IMR-90 (cell line): Measurements from ENCODE around the gene TLX1. TPM values are rescaled to one million over a fixed set of nuclear protein-coding genes. Genes with fewer than 3 reads are reported as not detected.

ENCODE experiments used
- ATAC-seq: fragments of 200-7000 bp; cut with Tn5 transposase; 2 replicates; pipeline ENCODE4 v1.9.1; 2020; ENCODE audit warnings: low read depth, mild to moderate bottlenecking, moderate library complexity
- BruUV-seq: library from RNA; stranded (reverse); fragments of 400-500 nt; replicated peaks from 2 replicates; lab custom pipeline; 2021; lab: Mats Ljungman, UMichigan
- CTCF ChIA-PET: fragments of 300-600 bp; formaldehyde crosslinking; extraction: SDS; loops from one replicate; lab custom pipeline; 2021; ENCODE audit warnings: antibody characterized with exemption; lab: Yijun Ruan, JAX
- POLR2A ChIA-PET: fragments of 300-600 bp; sonication (Branson Sonifier 250); formaldehyde crosslinking; loops from one replicate; lab custom pipeline; 2022; ENCODE audit warnings: antibody characterized with exemption; ENCODE audit not compliant: unreplicated experiment; lab: Charles Lee
- DNase-seq: peaks from one replicate; pipeline ENCODE4 v3.0.0; 2013
- H2AFZ ChIP-seq: replicated peaks from 2 replicates; pipeline ENCODE3; 2013; ENCODE audit warnings: low read length, mild to moderate bottlenecking; ENCODE audit not compliant: poor library complexity
- H2AK5ac ChIP-seq: 2 replicates; pipeline ENCODE4 v1.6.1; 2013; ENCODE audit warnings: low read depth, low read length, inconsistent platforms
- H2AK9ac ChIP-seq: replicated peaks from 2 replicates; pipeline ENCODE3; 2013; ENCODE audit warnings: mild to moderate bottlenecking, low read depth, low read length, moderate library complexity; ENCODE audit not compliant: poor library complexity
- H2BK120ac ChIP-seq: 2 replicates; pipeline ENCODE4 v1.6.1; 2013; ENCODE audit warnings: low read depth, low read length, inconsistent platforms
- H2BK15ac ChIP-seq: 3 replicates; pipeline ENCODE4 v1.6.1; 2013; ENCODE audit warnings: low read depth, low read length, inconsistent platforms
- H2BK20ac ChIP-seq: 2 replicates; pipeline ENCODE4 v1.6.1; 2013; ENCODE audit warnings: low read depth, mild to moderate bottlenecking, inconsistent platforms, low read length, moderate library complexity
- H2BK5ac ChIP-seq: 2 replicates; pipeline ENCODE4 v1.6.1; 2013; ENCODE audit warnings: mild to moderate bottlenecking, low read depth, low read length, inconsistent platforms; ENCODE audit not compliant: poor library complexity, severe bottlenecking
- H3K14ac ChIP-seq: replicated peaks from 2 replicates; pipeline ENCODE4 v1.6.1; 2013; ENCODE audit warnings: low read depth, low read length, inconsistent platforms
- H3K18ac ChIP-seq: 2 replicates; pipeline ENCODE4 v1.6.1; 2013; ENCODE audit warnings: low read depth, low read length, control low read depth
- H3K23ac ChIP-seq: 2 replicates; pipeline ENCODE4 v1.6.1; 2013; ENCODE audit warnings: low read depth, low read length, inconsistent platforms
- H3K27ac ChIP-seq: 2 replicates; pipeline ENCODE4 v1.5.1; 2013; ENCODE audit warnings: mild to moderate bottlenecking, control low read depth, low read length; ENCODE audit not compliant: insufficient read depth
- H3K27me3 ChIP-seq: 2 replicates; pipeline ENCODE4 v1.6.1; 2013; ENCODE audit warnings: low read length; ENCODE audit not compliant: control insufficient read depth, insufficient read depth
- H3K36me3 ChIP-seq: 2 replicates; pipeline ENCODE4 v1.6.1; 2013; ENCODE audit warnings: low read length, mixed read lengths; ENCODE audit not compliant: control insufficient read depth, insufficient read depth
- H3K4ac ChIP-seq: 2 replicates; pipeline ENCODE4 v1.6.1; 2013; ENCODE audit warnings: low read depth, low read length, inconsistent platforms
- H3K4me1 ChIP-seq: 2 replicates; pipeline ENCODE4 v1.6.1; 2013; ENCODE audit warnings: low read length, mixed read lengths; ENCODE audit not compliant: control insufficient read depth, insufficient read depth
- H3K4me2 ChIP-seq: 2 replicates; pipeline ENCODE4 v1.6.1; 2013; ENCODE audit warnings: low read depth, mild to moderate bottlenecking, control low read depth, low read length, moderate library complexity
- H3K4me3 ChIP-seq: 2 replicates; pipeline ENCODE4 v1.5.1; 2013; ENCODE audit warnings: low read depth, mild to moderate bottlenecking, control low read depth, low read length, moderate library complexity; ENCODE audit not compliant: insufficient read depth
- H3K56ac ChIP-seq: 2 replicates; pipeline ENCODE4 v1.6.1; 2013; ENCODE audit warnings: low read length, inconsistent platforms; ENCODE audit not compliant: insufficient read depth; ENCODE audit errors: extremely low read depth
- H3K79me1 ChIP-seq, 2 experiments: 2 replicates each; pipeline ENCODE4 v1.6.1; 2013; ENCODE audit warnings: low read length in 2 of 2, inconsistent platforms in 1 of 2, low read depth in 1 of 2
- H3K9ac ChIP-seq: 2 replicates; pipeline ENCODE4 v1.6.1; 2013; ENCODE audit warnings: low read depth, low read length, control low read depth
- H3K9me1 ChIP-seq: 2 replicates; pipeline ENCODE4 v1.6.1; 2013; ENCODE audit warnings: low read length, inconsistent platforms; ENCODE audit not compliant: insufficient read depth
- H3K9me3 ChIP-seq: 2 replicates; pipeline ENCODE4 v1.6.1; 2013; ENCODE audit warnings: low read length; ENCODE audit not compliant: control insufficient read depth, insufficient read depth
- H4K20me1 ChIP-seq: 2 replicates; pipeline ENCODE4 v1.6.1; 2013; ENCODE audit warnings: low read length, inconsistent platforms; ENCODE audit not compliant: insufficient read depth
- H4K5ac ChIP-seq: 2 replicates; pipeline ENCODE4 v1.6.1; 2013; ENCODE audit warnings: mild to moderate bottlenecking, low read depth, low read length, control low read depth
- H4K8ac ChIP-seq, 2 experiments: 2 replicates each; pipeline ENCODE4 v1.6.1; 2013; ENCODE audit warnings: low read depth in 2 of 2, low read length in 2 of 2, control low read depth in 1 of 2, inconsistent platforms in 1 of 2
- H4K91ac ChIP-seq: 2 replicates; pipeline ENCODE4 v1.6.1; 2013; ENCODE audit warnings: low read depth, low read length, inconsistent platforms; ENCODE audit not compliant: insufficient read depth
- BHLHE40 ChIP-seq: fragments of 150-350 bp; IDR thresholded peaks from 2 replicates; pipeline ENCODE4 v1.6.1; 2016; ENCODE audit warnings: mild to moderate bottlenecking, low read depth, low read length
- CEBPB ChIP-seq: IDR thresholded peaks from 2 replicates; pipeline ENCODE4 v1.6.1; 2012; ENCODE audit warnings: low read depth, low read length, improper control_type of control experiment
- CHD1 ChIP-seq: IDR thresholded peaks from 2 replicates; pipeline ENCODE4 v1.6.1; 2012; ENCODE audit warnings: low read depth, low read length, improper control_type of control experiment
- FOS ChIP-seq: fragments of 150-350 bp; IDR thresholded peaks from 2 replicates; pipeline ENCODE4 v1.6.1; 2016; ENCODE audit warnings: low read depth, low read length
- MAFK ChIP-seq: IDR thresholded peaks from 2 replicates; pipeline ENCODE4 v1.6.1; 2012; ENCODE audit warnings: low read depth, low read length, improper control_type of control experiment
- MAZ ChIP-seq: IDR thresholded peaks from 2 replicates; pipeline ENCODE4 v1.6.1; 2012; ENCODE audit warnings: low read depth, mild to moderate bottlenecking, low read length, improper control_type of control experiment, moderate library complexity, borderline replicate concordance
- MXI1 ChIP-seq: IDR thresholded peaks from 2 replicates; pipeline ENCODE4 v1.6.1; 2012; ENCODE audit warnings: low read depth, mild to moderate bottlenecking, low read length, moderate library complexity, borderline replicate concordance
- NFE2L2 ChIP-seq: fragments of 150-350 bp; IDR thresholded peaks from 2 replicates; pipeline ENCODE4 v1.6.1; 2016; ENCODE audit warnings: low read depth, mild to moderate bottlenecking, low read length
- POLR2A ChIP-seq: IDR thresholded peaks from 2 replicates; pipeline ENCODE4 v1.6.1; 2012; ENCODE audit warnings: mild to moderate bottlenecking, low read depth, low read length
- RAD21 ChIP-seq: IDR thresholded peaks from 2 replicates; pipeline ENCODE4 v1.6.1; 2012; ENCODE audit warnings: low read length, improper control_type of control experiment
- RCOR1 ChIP-seq: IDR thresholded peaks from 2 replicates; pipeline ENCODE4 v1.6.1; 2012; ENCODE audit warnings: mild to moderate bottlenecking, low read length, improper control_type of control experiment; ENCODE audit not compliant: insufficient replicate concordance
- RFX5 ChIP-seq: IDR thresholded peaks from 2 replicates; pipeline ENCODE4 v1.8.0; 2012; ENCODE audit warnings: low read depth, mild to moderate bottlenecking, low read length, moderate library complexity
- SMC3 ChIP-seq: fragments of 150-350 bp; IDR thresholded peaks from 2 replicates; pipeline ENCODE4 v1.6.1; 2016; ENCODE audit warnings: low read depth, mild to moderate bottlenecking, antibody characterized with exemption, low read length, moderate library complexity
- USF2 ChIP-seq: fragments of 150-350 bp; IDR thresholded peaks from 2 replicates; pipeline ENCODE4 v1.6.1; 2017; ENCODE audit warnings: mild to moderate bottlenecking, antibody characterized with exemption, low read length, low read depth
- WGBS, 2 experiments: methylation state at CpG; one replicate each; pipeline versions ENCODE4 v1.1.5 to v1.1.7; 2013; ENCODE audit warnings: missing lambda C conversion rate in 2 of 2; ENCODE audit not compliant: insufficient read length in 1 of 2; ENCODE audit errors: extremely low coverage in 2 of 2; 5-methylcytosine and 5-hydroxymethylcytosine counted together
- dilution Hi-C: fragments of 300-500 bp; cut with HindIII; formaldehyde crosslinking; loops from one replicate; pipeline ENCODE4 v1.14.3; 2018; ENCODE audit warnings: low sequenced_read_pairs; ENCODE audit not compliant: unreplicated experiment
- in situ Hi-C: fragments of 300-500 bp; cut with MboI; formaldehyde crosslinking; loops from 3 replicates; pipeline ENCODE4 v1.14.3; 2019; ENCODE audit warnings: low sequenced_read_pairs, inconsistent platforms, mixed read lengths
- intact Hi-C: fragments of 100-400 bp; cut with micrococcal nuclease; formaldehyde crosslinking; loops from 2 replicates; pipeline ENCODE4 v1.10.0; 2022
- polyA plus RNA-seq, 3 experiments: library from polyadenylated mRNA; depleted of rRNA; stranded (reverse); fragments of >200 nt; gene quantifications; 2 replicates each; pipeline ENCODE4 v1.2.3, GENCODE V29; 2012; ENCODE audit warnings: low replicate concordance in 1 of 3
- total RNA-seq: library from RNA; depleted of rRNA; stranded (reverse); fragments of >200 nt; gene quantifications from 2 replicates; pipeline ENCODE4 v1.2.3, GENCODE V29; 2012
- TF ChIP-seq, protein P1 (sequence below): conservative IDR thresholded peaks from 2 replicates; pipeline ENCODE4 v1.5.1; 2012; ENCODE audit warnings: mild to moderate bottlenecking, low read depth, low read length, improper control_type of control experiment
- TF ChIP-seq, protein P2 (sequence below): fragments of 150-350 bp; IDR thresholded peaks from 2 replicates; pipeline ENCODE4 v1.6.1; 2016; ENCODE audit warnings: low read depth, mild to moderate bottlenecking, low read length, moderate library complexity, borderline replicate concordance

The TLX1 gene
- total and polyA plus RNA-seq, 2 of the 4 experiments (the other 2 are of a cell fraction) = not detected

DNA sequence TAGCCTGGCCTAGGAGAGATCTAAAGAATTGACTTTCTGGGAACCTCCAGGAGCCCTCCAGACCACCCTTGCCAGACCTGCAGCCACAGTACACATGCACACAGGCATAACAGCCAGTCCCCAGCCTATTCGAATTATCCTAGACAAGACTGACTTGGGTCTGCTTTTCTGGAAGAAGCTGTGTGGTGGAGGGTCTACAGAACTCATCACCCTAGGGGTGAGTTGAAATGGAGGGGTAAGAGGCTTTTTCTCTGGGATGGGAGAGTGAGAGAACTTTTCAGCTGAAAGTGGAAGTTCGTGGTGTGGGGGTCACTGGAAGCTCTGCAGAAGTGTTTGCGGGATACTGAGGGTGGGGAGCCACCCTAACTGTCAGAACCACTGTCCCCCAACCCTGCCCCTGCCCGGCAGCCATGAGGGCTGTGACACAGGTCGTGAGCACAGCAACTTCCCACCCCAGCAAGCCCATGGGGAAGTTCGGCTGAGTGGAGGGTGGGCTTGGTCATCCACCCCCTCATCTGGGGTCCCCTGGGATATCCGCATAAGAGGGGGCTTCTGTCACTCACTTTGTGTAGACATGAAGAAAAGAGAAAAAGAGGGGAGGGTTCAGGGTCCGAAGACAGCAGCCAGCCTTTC, 7.8 kb downstream of the TLX1 start:
- no peak overlapping the region for H2AK5ac ChIP-seq
- H3K4me3 ChIP-seq = no peak overlapping the region
- no peak for TF ChIP-seq USF2
- TF ChIP-seq RAD21 = no peak
- TF ChIP-seq MAFK = no peak
- TF ChIP-seq MAZ = no peak
- no peak for TF ChIP-seq RFX5
- TF ChIP-seq, protein P1, sequence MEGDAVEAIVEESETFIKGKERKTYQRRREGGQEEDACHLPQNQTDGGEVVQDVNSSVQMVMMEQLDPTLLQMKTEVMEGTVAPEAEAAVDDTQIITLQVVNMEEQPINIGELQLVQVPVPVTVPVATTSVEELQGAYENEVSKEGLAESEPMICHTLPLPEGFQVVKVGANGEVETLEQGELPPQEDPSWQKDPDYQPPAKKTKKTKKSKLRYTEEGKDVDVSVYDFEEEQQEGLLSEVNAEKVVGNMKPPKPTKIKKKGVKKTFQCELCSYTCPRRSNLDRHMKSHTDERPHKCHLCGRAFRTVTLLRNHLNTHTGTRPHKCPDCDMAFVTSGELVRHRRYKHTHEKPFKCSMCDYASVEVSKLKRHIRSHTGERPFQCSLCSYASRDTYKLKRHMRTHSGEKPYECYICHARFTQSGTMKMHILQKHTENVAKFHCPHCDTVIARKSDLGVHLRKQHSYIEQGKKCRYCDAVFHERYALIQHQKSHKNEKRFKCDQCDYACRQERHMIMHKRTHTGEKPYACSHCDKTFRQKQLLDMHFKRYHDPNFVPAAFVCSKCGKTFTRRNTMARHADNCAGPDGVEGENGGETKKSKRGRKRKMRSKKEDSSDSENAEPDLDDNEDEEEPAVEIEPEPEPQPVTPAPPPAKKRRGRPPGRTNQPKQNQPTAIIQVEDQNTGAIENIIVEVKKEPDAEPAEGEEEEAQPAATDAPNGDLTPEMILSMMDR = no peak
- TF ChIP-seq SMC3 = no peak
- TF ChIP-seq POLR2A = no peak
- TF ChIP-seq BHLHE40 = no peak
- no peak for TF ChIP-seq RCOR1
- no peak for TF ChIP-seq CHD1
- TF ChIP-seq MXI1 = no peak
- no peak for TF ChIP-seq FOS
- no peak for TF ChIP-seq NFE2L2
- TF ChIP-seq, protein P2, sequence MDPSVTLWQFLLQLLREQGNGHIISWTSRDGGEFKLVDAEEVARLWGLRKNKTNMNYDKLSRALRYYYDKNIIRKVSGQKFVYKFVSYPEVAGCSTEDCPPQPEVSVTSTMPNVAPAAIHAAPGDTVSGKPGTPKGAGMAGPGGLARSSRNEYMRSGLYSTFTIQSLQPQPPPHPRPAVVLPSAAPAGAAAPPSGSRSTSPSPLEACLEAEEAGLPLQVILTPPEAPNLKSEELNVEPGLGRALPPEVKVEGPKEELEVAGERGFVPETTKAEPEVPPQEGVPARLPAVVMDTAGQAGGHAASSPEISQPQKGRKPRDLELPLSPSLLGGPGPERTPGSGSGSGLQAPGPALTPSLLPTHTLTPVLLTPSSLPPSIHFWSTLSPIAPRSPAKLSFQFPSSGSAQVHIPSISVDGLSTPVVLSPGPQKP = no peak
- no peak for TF ChIP-seq CEBPB
- H3K9ac ChIP-seq = no peak overlapping the region
- H4K91ac ChIP-seq = no peak overlapping the region
- H3K56ac ChIP-seq = no peak overlapping the region
- no peaks in the 10 kb centered on the region for H3K4me1 ChIP-seq
- 0% methylated on average over 1 of the region's 8 CpGs; no CpG with 5 or more reads in 1 of the 2 experiments for WGBS, 2 experiments
- H2BK120ac ChIP-seq = no peak overlapping the region
- ChIA-PET CTCF (no interaction called here), POLR2A (no interaction called here)
- no peak overlapping the region for H3K23ac ChIP-seq
- no peak overlapping the region for H2AK9ac ChIP-seq
- peaks cover 2% of the 10 kb centered on the region; the same call in 1 of the 2 replicates for H3K9me1 ChIP-seq
- H2BK20ac ChIP-seq = no peak overlapping the region
- no TSS peak for BruUV-seq
- peaks cover 93% of the 10 kb centered on the region for H3K27me3 ChIP-seq
- H3K9me3 ChIP-seq = peaks cover 3% of the 10 kb centered on the region; the same call in 1 of the 2 replicates
- peaks cover 12% of the 10 kb centered on the region; the same call in 1 of the 2 replicates for H4K20me1 ChIP-seq
- H3K18ac ChIP-seq = no peak overlapping the region
- dilution Hi-C loops = no loop called here
- H3K27ac ChIP-seq = no peak overlapping the region
- H2BK5ac ChIP-seq = no peak overlapping the region
- no peak overlapping the region for H2BK15ac ChIP-seq
- H3K36me3 ChIP-seq = no peaks in the 10 kb centered on the region
- DNase-seq = no peak
- ATAC-seq = no peak
- no peak overlapping the region for H3K4me2 ChIP-seq
- no peak overlapping the region for H3K4ac ChIP-seq
- no peak overlapping the region for H3K14ac ChIP-seq
- no peak overlapping the region for H4K5ac ChIP-seq
- in situ Hi-C loops = no loop called here
- H3K79me1 ChIP-seq = no peaks in the 10 kb centered on the region
- no peak overlapping the region for H4K8ac ChIP-seq
- intact Hi-C loops = no loop called here
- H2AFZ ChIP-seq = no peak overlapping the region
